Neural cell (in vitro differentiated cells): ENCODE results near the gene CDH4. TPM values are rescaled to one million over a fixed set of nuclear protein-coding genes. Genes with fewer than 3 reads are reported as not detected.

Source experiments
- H2AFZ ChIP-seq: fragments of 200-600, 300-800 bp; sonication (generic), shearing (Covaris generic); 2 replicates; pipeline ENCODE4 v1.6.0; 2014; ENCODE audit warnings: low read depth, mild to moderate bottlenecking, antibody characterized with exemption, low read length, moderate library complexity
- H3F3A ChIP-seq: fragments of 200-600 bp; shearing (Covaris generic); 2 replicates; pipeline ENCODE4 v1.6.1; 2016; ENCODE audit warnings: mild to moderate bottlenecking, moderate library complexity, mixed read lengths, antibody characterized with exemption, low read length; ENCODE audit not compliant: insufficient read depth, poor library complexity, severe bottlenecking
- H3K27ac ChIP-seq: fragments of 200-600, 300-800 bp; sonication (generic), shearing (Covaris generic); 2 replicates; pipeline ENCODE4 v1.5.1; 2014; ENCODE audit warnings: mild to moderate bottlenecking, low read length, moderate library complexity
- H3K27me3 ChIP-seq: fragments of 300-800, 200-600 bp; sonication (generic), shearing (Covaris generic); 2 replicates; pipeline ENCODE4 v1.6.0; 2014; ENCODE audit warnings: mild to moderate bottlenecking, low read depth, low read length, moderate library complexity; ENCODE audit not compliant: insufficient read depth
- H3K36me3 ChIP-seq: fragments of 300-800, 200-600 bp; sonication (generic), shearing (Covaris generic); 2 replicates; pipeline ENCODE4 v1.5.1; 2014; ENCODE audit warnings: mild to moderate bottlenecking, antibody characterized with exemption, low read length, moderate library complexity; ENCODE audit not compliant: insufficient read depth
- H3K4me2 ChIP-seq: fragments of 300-800, 200-600 bp; sonication (generic), shearing (Covaris generic); 2 replicates; pipeline ENCODE4 v1.6.0; 2014; ENCODE audit warnings: mild to moderate bottlenecking, low read length
- H3K4me3 ChIP-seq: fragments of 300-800, 200-600 bp; sonication (generic), shearing (Covaris generic); 2 replicates; pipeline ENCODE4 v1.5.1; 2014; ENCODE audit warnings: mild to moderate bottlenecking, low read length, moderate library complexity
- H3K79me2 ChIP-seq: fragments of 200-600 bp; shearing (Covaris generic); replicated peaks from 2 replicates; pipeline ENCODE4 v1.6.0; 2014; ENCODE audit warnings: mild to moderate bottlenecking, low read length, moderate library complexity; ENCODE audit not compliant: insufficient read depth
- H3K9ac ChIP-seq: fragments of 300-800, 200-600 bp; sonication (generic), shearing (Covaris generic); 2 replicates; pipeline ENCODE4 v1.6.1; 2016; ENCODE audit warnings: mild to moderate bottlenecking, low read length, mixed read lengths
- H3K9me2 ChIP-seq: fragments of 200-600 bp; shearing (Covaris generic); 2 replicates; pipeline ENCODE4 v1.6.1; 2016; ENCODE audit warnings: mild to moderate bottlenecking, low read length, mixed read lengths; ENCODE audit not compliant: insufficient read depth
- H3K9me3 ChIP-seq: fragments of 200-600, 300-800 bp; sonication (generic), shearing (Covaris generic); 2 replicates; pipeline ENCODE4 v1.6.1; 2016; ENCODE audit warnings: mild to moderate bottlenecking, mixed run types, low read length, moderate library complexity, mixed read lengths
- H4K20me1 ChIP-seq: fragments of 200-600 bp; shearing (Covaris generic); 2 replicates; pipeline ENCODE4 v1.6.1; 2016; ENCODE audit warnings: mild to moderate bottlenecking, mixed run types; ENCODE audit not compliant: insufficient read depth
- CTCF ChIP-seq: fragments of 450-650 bp; IDR thresholded peaks from 2 replicates; pipeline ENCODE4 v1.5.1; 2014; ENCODE audit warnings: antibody characterized with exemption, mild to moderate bottlenecking, moderate library complexity; ENCODE audit not compliant: poor library complexity, severe bottlenecking
- EP300 ChIP-seq: fragments of 450-650 bp; conservative IDR thresholded peaks from 2 replicates; pipeline ENCODE4 v1.6.1; 2014; ENCODE audit warnings: antibody characterized with exemption, mild to moderate bottlenecking, moderate library complexity; ENCODE audit not compliant: poor library complexity, severe bottlenecking
- EZH2 ChIP-seq: fragments of 200-600, 300-800 bp; shearing (Covaris generic), sonication (generic); IDR thresholded peaks from 2 replicates; pipeline ENCODE4 v1.6.1; 2014; ENCODE audit warnings: antibody characterized with exemption, low read length, borderline replicate concordance, mild to moderate bottlenecking; ENCODE audit not compliant: insufficient read depth, poor library complexity, severe bottlenecking
- MXI1 ChIP-seq: fragments of 450-650 bp; conservative IDR thresholded peaks from 2 replicates; pipeline ENCODE4 v1.6.1; 2014; ENCODE audit warnings: antibody characterized with exemption, mild to moderate bottlenecking; ENCODE audit not compliant: poor library complexity, severe bottlenecking
- POLR2AphosphoS5 ChIP-seq: IDR thresholded peaks from 2 replicates; pipeline ENCODE4 v1.6.1; 2012
- RAD21 ChIP-seq: fragments of 450-650 bp; conservative IDR thresholded peaks from 2 replicates; pipeline ENCODE4 v1.6.1; 2014; ENCODE audit warnings: antibody characterized with exemption, mild to moderate bottlenecking, moderate library complexity
- REST ChIP-seq: IDR thresholded peaks from 2 replicates; pipeline ENCODE4 v1.6.1; 2012; ENCODE audit warnings: borderline replicate concordance
- SMC3 ChIP-seq: fragments of 450-650 bp; conservative IDR thresholded peaks from 2 replicates; pipeline ENCODE4 v1.6.1; 2014; ENCODE audit warnings: antibody characterized with exemption, mild to moderate bottlenecking, moderate library complexity; ENCODE audit not compliant: poor library complexity
- TAF1 ChIP-seq: IDR thresholded peaks from 2 replicates; pipeline ENCODE4 v1.6.1; 2012; ENCODE audit warnings: low read depth
- polyA plus RNA-seq: library from polyadenylated mRNA; depleted of rRNA; stranded (reverse); fragments of >200 nt; gene quantifications from 2 replicates; pipeline ENCODE4 v1.2.3, GENCODE V29; 2014

CDH4 gene
- polyA plus RNA-seq, 1 donor from 2014 or later, result 24.6 TPM

- Histone ChIP-seq H3K79me2 (no peaks in the 10 kb centered on the region), H3K9me3 (peaks cover 9% of the 10 kb centered on the region), H2AFZ (no peak overlapping the region), H3K36me3 (peaks cover 4% of the 10 kb centered on the region), H3K4me3 (no peak overlapping the region), H3F3A (no peaks in the 10 kb centered on the region), H3K27ac (no peak overlapping the region), H3K9me2 (no peaks in the 10 kb centered on the region), H3K4me2 (no peak overlapping the region), H4K20me1 (no peaks in the 10 kb centered on the region), H3K27me3 (no peaks in the 10 kb centered on the region), H3K9ac (no peak overlapping the region)
- TF ChIP-seq TAF1, result no peak
- TF ChIP-seq MXI1, result no peak
- no peak for TF ChIP-seq RAD21
- TF ChIP-seq POLR2AphosphoS5, result no peak
- TF ChIP-seq SMC3, result no peak
- TF ChIP-seq CTCF, result no peak
Measured at GRCh38 chr20:61846741-61847419, 594.8 kb downstream of the CDH4 start.

- no peak overlapping the region for H3K9ac ChIP-seq
- no peaks in the 10 kb centered on the region for H3F3A ChIP-seq
- no peak overlapping the region for H3K4me3 ChIP-seq
- no peaks in the 10 kb centered on the region for H3K27me3 ChIP-seq
- H3K9me3 ChIP-seq, result peaks cover 9% of the 10 kb centered on the region
- no peak overlapping the region for H3K4me2 ChIP-seq
- no peaks in the 10 kb centered on the region for H4K20me1 ChIP-seq
- no peak for TF ChIP-seq EZH2
- no peak for TF ChIP-seq TAF1
- TF ChIP-seq RAD21, result no peak
- TF ChIP-seq EP300, result no peak
- no peak for TF ChIP-seq MXI1
- no peak for TF ChIP-seq CTCF
- TF ChIP-seq POLR2AphosphoS5, result no peak
- no peak for TF ChIP-seq REST
- no peak for TF ChIP-seq SMC3
- H3K79me2 ChIP-seq, result no peaks in the 10 kb centered on the region
- peaks cover 4% of the 10 kb centered on the region for H3K36me3 ChIP-seq
- no peaks in the 10 kb centered on the region for H3K9me2 ChIP-seq
- H3K27ac ChIP-seq, result no peak overlapping the region
- H2AFZ ChIP-seq, result no peak overlapping the region
Measured at GRCh38 chr20:61847420-61847748, 595.3 kb downstream of the CDH4 start.
